Right atrium auricular region (tissue), 2 donors: ENCODE results near the gene CORO2B. TPM values are rescaled to one million over a fixed set of nuclear protein-coding genes. Genes with fewer than 3 reads are reported as not detected.

Source experiments
- DNase-seq: peaks from one replicate; pipeline ENCODE4 v3.0.0-alpha.2; 2019; ENCODE audit warnings: low spot score
- H3K27ac ChIP-seq, 2 donors: fragments of 200-600 bp; sonication (generic); 1 replicate in 1 of 2; 2 replicates in 1 of 2; pipeline ENCODE4 v1.5.1; 2016 to 2019
- H3K27me3 ChIP-seq, 2 donors: fragments of 200-600 bp; sonication (generic); one replicate each; pipeline versions ENCODE4 v1.5.1 to v1.6.0; 2017 to 2019
- H3K36me3 ChIP-seq: fragments of 200-600 bp; sonication (generic); one replicate; pipeline ENCODE4 v1.5.1; 2016
- H3K4me1 ChIP-seq, 2 donors: fragments of 200-600 bp; sonication (generic); one replicate each; pipeline versions ENCODE4 v1.5.1 to v1.6.0; 2017 to 2019
- H3K4me3 ChIP-seq, 2 donors: fragments of 200-600 bp; sonication (generic); 1 replicate in 1 of 2; 2 replicates in 1 of 2; pipeline ENCODE4 v1.5.1; 2017 to 2019; ENCODE audit warnings: mild to moderate bottlenecking in 1 of 2, moderate library complexity in 1 of 2
- H3K9me3 ChIP-seq, 2 donors: fragments of 200-600 bp; sonication (generic); one replicate each; pipeline ENCODE4 v1.5.1; 2019
- total RNA-seq, 2 donors: library from RNA; depleted of rRNA; stranded (reverse); fragments of >200 nt; gene quantifications; one replicate each; pipeline ENCODE4 v1.1.0, GENCODE V29; 2016
- TF ChIP-seq, protein P1 (sequence below), 2 donors: fragments of 200-600 bp; sonication (generic); IDR thresholded peaks; one replicate each; pipeline ENCODE4 v1.5.1; 2019; ENCODE audit warnings: antibody characterized with exemption in 2 of 2

The CORO2B gene
- total RNA-seq, 2 donors from 2014 or later = 6.0 to 9.7 TPM

DNA sequence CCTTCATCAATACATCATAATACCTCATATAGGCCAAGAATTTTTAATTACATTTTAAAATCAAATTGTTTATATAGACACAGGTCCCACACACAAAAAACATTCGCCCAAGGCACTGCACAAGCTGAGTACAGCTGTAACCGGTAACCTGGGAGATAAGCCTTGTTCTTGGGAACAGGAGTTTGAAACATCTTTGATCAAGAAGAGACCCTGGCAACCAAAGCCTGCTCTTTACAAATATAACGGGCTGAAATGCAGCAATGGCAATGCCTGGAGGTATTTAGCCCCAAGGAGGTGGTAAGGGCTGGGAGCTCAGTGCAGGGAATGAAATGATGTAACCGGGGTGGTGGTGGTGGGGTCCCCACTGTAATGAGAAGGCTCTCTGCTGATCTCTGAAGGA is 7.2 kb upstream of the CORO2B start:
- H3K27me3 ChIP-seq = no peaks in the 10 kb centered on the region
- TF ChIP-seq, protein P1, sequence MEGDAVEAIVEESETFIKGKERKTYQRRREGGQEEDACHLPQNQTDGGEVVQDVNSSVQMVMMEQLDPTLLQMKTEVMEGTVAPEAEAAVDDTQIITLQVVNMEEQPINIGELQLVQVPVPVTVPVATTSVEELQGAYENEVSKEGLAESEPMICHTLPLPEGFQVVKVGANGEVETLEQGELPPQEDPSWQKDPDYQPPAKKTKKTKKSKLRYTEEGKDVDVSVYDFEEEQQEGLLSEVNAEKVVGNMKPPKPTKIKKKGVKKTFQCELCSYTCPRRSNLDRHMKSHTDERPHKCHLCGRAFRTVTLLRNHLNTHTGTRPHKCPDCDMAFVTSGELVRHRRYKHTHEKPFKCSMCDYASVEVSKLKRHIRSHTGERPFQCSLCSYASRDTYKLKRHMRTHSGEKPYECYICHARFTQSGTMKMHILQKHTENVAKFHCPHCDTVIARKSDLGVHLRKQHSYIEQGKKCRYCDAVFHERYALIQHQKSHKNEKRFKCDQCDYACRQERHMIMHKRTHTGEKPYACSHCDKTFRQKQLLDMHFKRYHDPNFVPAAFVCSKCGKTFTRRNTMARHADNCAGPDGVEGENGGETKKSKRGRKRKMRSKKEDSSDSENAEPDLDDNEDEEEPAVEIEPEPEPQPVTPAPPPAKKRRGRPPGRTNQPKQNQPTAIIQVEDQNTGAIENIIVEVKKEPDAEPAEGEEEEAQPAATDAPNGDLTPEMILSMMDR (IDR thresholded peaks at IDR 0.05) = no peak
- H3K4me1 ChIP-seq = no peaks in the 10 kb centered on the region
- no peaks in the 10 kb centered on the region for H3K36me3 ChIP-seq
- no peak overlapping the region for H3K4me3 ChIP-seq
- H3K27ac ChIP-seq = no peak overlapping the region
- no peak for DNase-seq
- H3K9me3 ChIP-seq = no peaks in the 10 kb centered on the region

DNA sequence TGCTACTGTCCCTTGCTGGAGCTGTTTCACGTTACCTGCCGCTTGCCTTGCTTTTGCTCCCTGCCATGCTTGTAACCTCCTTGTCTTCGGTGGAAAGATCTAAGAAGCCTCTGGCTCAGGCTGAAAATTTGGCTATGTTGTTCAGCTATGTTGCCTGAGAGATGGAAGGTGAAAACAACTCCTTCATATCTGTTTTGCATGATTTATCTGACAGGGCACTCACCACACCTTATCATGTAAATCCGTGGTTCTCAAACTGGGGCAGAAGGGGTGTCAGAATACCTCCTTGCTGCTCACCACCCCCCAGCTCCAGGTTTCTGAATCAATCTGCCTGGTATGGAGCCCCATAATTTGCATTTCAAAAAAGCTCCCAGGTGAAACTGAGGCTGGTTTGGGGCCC is 6.5 kb upstream of the CORO2B start:
- no peaks in the 10 kb centered on the region for H3K9me3 ChIP-seq
- no peak for DNase-seq
- no peaks in the 10 kb centered on the region for H3K27me3 ChIP-seq
- peaks cover 0 to 3% of the 10 kb centered on the region in 2 donors for H3K4me1 ChIP-seq
- TF ChIP-seq, protein P1 (IDR thresholded peaks at IDR 0.05) = no peak
- H3K4me3 ChIP-seq = no peak overlapping the region
- H3K36me3 ChIP-seq = no peaks in the 10 kb centered on the region
- no peak overlapping the region for H3K27ac ChIP-seq

DNA sequence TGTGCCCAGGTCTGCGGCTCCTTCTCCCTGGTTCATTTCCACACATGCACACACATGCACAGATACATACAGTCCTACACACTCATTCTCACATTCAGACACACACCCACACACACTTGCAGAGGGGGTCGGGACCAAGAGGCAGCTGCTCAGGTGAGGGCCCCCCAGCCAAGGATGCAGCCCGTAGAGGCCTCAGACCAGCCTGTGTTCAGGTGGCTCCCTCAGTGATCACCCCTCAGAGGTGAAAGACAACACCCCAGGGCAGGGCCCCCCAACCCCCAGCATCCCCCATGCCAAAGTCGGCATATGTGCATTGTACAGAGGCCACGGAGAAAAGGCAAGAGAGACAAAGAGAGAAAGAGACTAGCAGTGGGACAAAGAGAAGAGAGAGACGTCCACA is 5.9 kb upstream of the CORO2B start:
- Histone ChIP-seq H3K9me3 (no peaks in the 10 kb centered on the region), H3K27ac (no peak overlapping the region), H3K4me3 (no peak overlapping the region), H3K27me3 (no peaks in the 10 kb centered on the region), H3K4me1 (peaks cover 0 to 9% of the 10 kb centered on the region in 2 donors), H3K36me3 (no peaks in the 10 kb centered on the region)
- TF ChIP-seq, protein P1 (IDR thresholded peaks at IDR 0.05) = no peak
- no peak for DNase-seq

DNA sequence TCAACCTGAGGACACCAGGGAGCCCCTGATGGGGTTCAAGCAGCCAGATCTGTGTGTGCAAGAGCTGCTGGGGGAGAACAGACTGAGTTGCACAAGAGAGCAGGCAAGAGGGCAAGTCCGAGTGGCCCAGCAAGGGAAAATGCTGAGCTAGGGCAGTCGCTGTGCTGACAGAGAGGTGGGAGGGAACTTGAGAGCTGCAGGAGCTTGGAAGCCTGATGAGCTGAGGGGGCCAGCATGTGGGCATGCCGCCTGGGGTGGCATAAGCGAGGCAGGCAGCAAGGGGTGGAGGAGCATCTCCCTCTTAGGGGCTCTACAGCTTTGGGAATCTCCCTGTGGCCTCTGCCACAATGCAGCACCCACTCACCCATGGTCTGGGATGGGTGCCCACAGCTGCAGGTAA is 4.7 kb upstream of the CORO2B start:
- H3K36me3 ChIP-seq = no peaks in the 10 kb centered on the region
- no peaks in the 10 kb centered on the region for H3K9me3 ChIP-seq
- peaks cover 0 to 15% of the 10 kb centered on the region in 2 donors for H3K4me1 ChIP-seq
- H3K4me3 ChIP-seq = no peak overlapping the region
- no peak for DNase-seq
- no peak overlapping the region for H3K27ac ChIP-seq
- no peaks in the 10 kb centered on the region for H3K27me3 ChIP-seq
- TF ChIP-seq, protein P1 (IDR thresholded peaks at IDR 0.05) = no peak

DNA sequence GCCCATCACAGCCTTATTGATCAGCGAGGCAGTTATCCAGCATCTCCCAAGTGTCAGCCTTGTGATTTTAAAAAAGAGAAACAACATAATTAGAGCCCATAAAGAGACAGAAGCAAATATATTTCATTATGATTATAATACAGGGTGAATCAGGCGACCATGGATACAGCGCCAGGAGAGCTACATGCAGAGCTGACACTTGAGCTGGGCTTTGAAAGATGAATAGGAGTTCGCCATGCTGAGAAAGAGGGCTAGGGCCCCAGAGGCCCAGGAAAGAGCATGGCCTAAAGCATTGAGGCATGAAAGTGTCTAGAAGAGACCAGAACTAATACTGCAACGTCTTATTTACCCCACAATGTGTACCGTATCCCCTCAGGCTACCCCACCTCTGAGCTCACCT is 4.2 kb upstream of the CORO2B start:
- no peaks in the 10 kb centered on the region for H3K27me3 ChIP-seq

More for the DNA sequence above, 4.2 kb upstream of the CORO2B start:
- Histone ChIP-seq H3K4me1 (peaks cover 0 to 19% of the 10 kb centered on the region in 2 donors), H3K36me3 (no peaks in the 10 kb centered on the region), H3K4me3 (no peak overlapping the region), H3K9me3 (no peaks in the 10 kb centered on the region), H3K27ac (no peak overlapping the region)
- no peak for DNase-seq
- TF ChIP-seq, protein P1 (IDR thresholded peaks at IDR 0.05) = no peak
